ENCODE results near the gene RBM25. TPM values are rescaled to one million over a fixed set of nuclear protein-coding genes. Genes with fewer than 3 reads are reported as not detected.
A peak's percentile ranks its signal among the peaks of the same experiment; 100 is the strongest.
"Not testable (repeated sequence)": the region's sequence is repeated elsewhere in the genome, so short reads cannot be mapped to it uniquely, and the experiment has no call there.

Gene RBM25
- 10 to 100 TPM; 36.8 to 78.6 TPM for total RNA-seq

- H3K27ac ChIP-seq = peak within 1 kb of the TSS; percentile 88 to 95
- H3K27me3 ChIP-seq (replicated peaks; ENCODE audit: insufficient read depth) = no peaks in the 10 kb centered on the region
- no peaks in the 10 kb centered on the region for H3K36me3 ChIP-seq
- intact Hi-C loops (cut with DNase I) = no loop called here
- H3K4me3 ChIP-seq = peak within 1 kb of the TSS; percentile 53 to 73
- WGBS = under 1% methylated on average over 46 of the region's 57 CpGs
- no peaks in the 10 kb centered on the region for H3K9me3 ChIP-seq
- no peaks in the 10 kb centered on the region for H3K4me1 ChIP-seq (replicated peaks)
- peak; percentile 94 for TF ChIP-seq POLR2A (IDR thresholded peaks at IDR 0.05)
- TF ChIP-seq POLR2AphosphoS5 (IDR thresholded peaks at IDR 0.05) = peak; percentile 99
- TF ChIP-seq CTCF (IDR thresholded peaks at IDR 0.05) = peak in 2 of 4 experiments; percentile 24 to 26
- DNase-seq (ENCODE audit: low spot score) = peak; percentile 97
These were observed at the start of gene RBM25 for GRCh38 chr14:73058224-73058921. Gene RBM25, plus strand, starts transcription at chr14:73058534. Its CDS starts 13,108 bp downstream, at chr14:73071642.

DNA sequence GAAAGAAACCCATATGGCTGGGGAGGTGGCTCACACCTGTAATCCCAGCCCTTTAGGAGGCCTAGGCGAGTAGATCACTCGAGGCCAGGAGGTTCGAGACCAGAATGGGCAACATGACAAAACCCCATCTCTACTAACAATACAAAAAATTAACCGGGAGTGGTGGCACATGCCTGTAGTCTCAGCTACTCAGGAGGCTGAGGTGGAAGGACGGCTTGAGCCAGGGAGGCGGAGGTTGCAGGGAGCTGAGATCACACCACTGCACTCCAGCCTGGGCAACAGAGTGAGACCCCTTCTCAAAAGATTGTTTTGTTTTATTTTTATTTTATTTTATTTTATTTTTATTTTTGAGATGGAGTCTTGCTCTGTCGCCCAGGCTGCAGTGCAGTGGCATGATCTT is 47.1 kb upstream of the RBM25 start:
- DNase-seq (ENCODE audit: low spot score); H3K4me3 ChIP-seq; intact Hi-C loops (cut with DNase I); H3K4me1 ChIP-seq (replicated peaks); H3K27ac ChIP-seq; H3K9me3 ChIP-seq; H3K36me3 ChIP-seq; H3K27me3 ChIP-seq (replicated peaks; ENCODE audit: insufficient read depth): not testable (repeated sequence)
- WGBS = 91% methylated on average over 7 of the region's 7 CpGs

DNA sequence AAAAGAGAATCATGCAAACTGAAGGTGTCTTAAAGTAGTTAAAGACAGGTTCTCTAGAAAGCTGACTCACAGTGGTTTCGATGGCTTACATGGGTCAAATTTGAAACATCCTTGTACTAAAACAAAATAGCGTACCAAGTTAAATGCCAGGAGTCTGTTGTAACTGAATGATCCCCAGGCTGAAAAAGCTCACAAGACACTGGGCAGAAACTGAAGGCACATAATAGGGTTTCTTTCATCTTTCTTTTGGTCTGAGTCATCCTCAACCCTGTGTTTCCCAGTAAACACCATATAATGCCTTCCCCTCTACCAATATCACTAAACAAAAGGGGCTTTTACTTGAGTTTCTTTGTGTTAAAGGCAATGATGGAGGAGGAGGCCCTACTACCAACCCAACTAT is 44.2 kb upstream of the RBM25 start:
- no peaks in the 10 kb centered on the region for H3K9me3 ChIP-seq
- H3K4me1 ChIP-seq (replicated peaks) = no peaks in the 10 kb centered on the region
- no peak overlapping the region for H3K27ac ChIP-seq
- H3K27me3 ChIP-seq (replicated peaks; ENCODE audit: insufficient read depth) = no peaks in the 10 kb centered on the region
- no peak overlapping the region for H3K4me3 ChIP-seq
- H3K36me3 ChIP-seq = no peaks in the 10 kb centered on the region
- no peak for TF ChIP-seq POLR2AphosphoS5 (IDR thresholded peaks at IDR 0.05)
- WGBS = 96% methylated on average over 2 of the region's 2 CpGs
- no peak for DNase-seq (ENCODE audit: low spot score)
- intact Hi-C loops (cut with DNase I) = no loop called here

GRCh38 chr14:73015552-73015951 is 42.8 kb upstream of the RBM25 start:
- 97% methylated on average over 14 of the region's 14 CpGs for WGBS
- H3K27me3 ChIP-seq (replicated peaks; ENCODE audit: insufficient read depth); H3K27ac ChIP-seq; H3K36me3 ChIP-seq; intact Hi-C loops (cut with DNase I); DNase-seq (ENCODE audit: low spot score); H3K4me1 ChIP-seq (replicated peaks); H3K4me3 ChIP-seq; H3K9me3 ChIP-seq: not testable (repeated sequence)

DNA sequence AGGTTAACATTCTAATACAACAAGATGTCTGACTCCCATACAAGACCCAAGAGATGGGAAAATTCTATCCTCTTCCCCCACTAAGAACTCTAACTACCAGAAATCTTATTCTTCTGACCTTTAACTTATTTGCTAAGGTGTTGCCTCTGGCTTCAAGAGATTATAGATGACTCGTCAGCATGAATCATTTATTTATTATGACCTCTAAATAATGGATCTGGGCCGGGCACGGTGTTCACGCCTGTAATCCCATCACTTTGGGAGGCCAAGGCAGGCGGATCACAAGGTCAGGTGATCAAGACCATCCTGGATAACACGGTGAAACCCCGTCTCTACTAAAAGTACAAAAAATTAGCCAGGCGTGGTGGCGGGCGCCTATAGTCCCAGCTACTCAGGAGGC is 42.3 kb upstream of the RBM25 start:
- H3K36me3 ChIP-seq; H3K27me3 ChIP-seq (replicated peaks; ENCODE audit: insufficient read depth); DNase-seq (ENCODE audit: low spot score); H3K4me1 ChIP-seq (replicated peaks); H3K4me3 ChIP-seq; H3K9me3 ChIP-seq; intact Hi-C loops (cut with DNase I); H3K27ac ChIP-seq: not testable (repeated sequence)
- WGBS = 86% methylated on average over 10 of the region's 10 CpGs

DNA sequence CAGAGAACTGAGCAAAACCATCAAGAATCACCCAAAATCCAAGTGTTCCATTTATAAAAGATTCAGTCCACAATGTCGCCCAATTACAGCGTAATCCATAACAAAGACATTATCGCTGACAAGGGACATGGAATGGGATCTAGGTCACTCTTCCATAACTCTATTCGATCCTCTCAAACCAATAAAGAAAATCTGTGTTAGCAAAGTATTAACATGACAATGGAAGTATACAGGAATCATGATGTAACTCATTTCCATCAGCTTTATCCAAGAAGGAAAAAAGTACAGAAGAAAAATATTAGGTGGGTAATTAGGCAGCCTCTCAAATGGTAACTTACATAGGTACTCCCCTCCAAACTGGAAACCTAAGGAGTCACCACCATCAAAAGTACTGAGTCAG is 36.3 kb upstream of the RBM25 start:
- TF ChIP-seq CTCF (IDR thresholded peaks at IDR 0.05) = no peak
- TF ChIP-seq POLR2AphosphoS5 (IDR thresholded peaks at IDR 0.05) = no peak
- TF ChIP-seq POLR2A (IDR thresholded peaks at IDR 0.05) = no peak
- no peak overlapping the region for H3K27ac ChIP-seq
- no peak overlapping the region for H3K4me3 ChIP-seq
- intact Hi-C loops (cut with DNase I) = no loop called here
- H3K4me1 ChIP-seq (replicated peaks) = peaks cover 5% of the 10 kb centered on the region
- no peak for DNase-seq (ENCODE audit: low spot score)
- no peaks in the 10 kb centered on the region for H3K9me3 ChIP-seq
- no peaks in the 10 kb centered on the region for H3K27me3 ChIP-seq (replicated peaks; ENCODE audit: insufficient read depth)
- 90% methylated on average over 4 of the region's 4 CpGs for WGBS
- H3K36me3 ChIP-seq = no peaks in the 10 kb centered on the region

GRCh38 chr14:73025544-73025943 is 32.8 kb upstream of the RBM25 start:
- Histone ChIP-seq H3K4me3 (no peak overlapping the region), H3K9me3 (no peaks in the 10 kb centered on the region), H3K4me1 (replicated peaks) (peaks cover 5% of the 10 kb centered on the region), H3K27me3 (replicated peaks; ENCODE audit: insufficient read depth) (no peaks in the 10 kb centered on the region), H3K27ac (no peak overlapping the region), H3K36me3 (no peaks in the 10 kb centered on the region)
- TF ChIP-seq CTCF (IDR thresholded peaks at IDR 0.05) = no peak
- no peak for TF ChIP-seq POLR2A (IDR thresholded peaks at IDR 0.05)
- TF ChIP-seq POLR2AphosphoS5 (IDR thresholded peaks at IDR 0.05) = no peak
- intact Hi-C loops (cut with DNase I) = no loop called here
- 80% methylated on average over 3 of the region's 3 CpGs for WGBS
- DNase-seq (ENCODE audit: low spot score) = no peak
